Measurements from ENCODE around the gene ARHGAP33.

ARHGAP33 gene, protein sequence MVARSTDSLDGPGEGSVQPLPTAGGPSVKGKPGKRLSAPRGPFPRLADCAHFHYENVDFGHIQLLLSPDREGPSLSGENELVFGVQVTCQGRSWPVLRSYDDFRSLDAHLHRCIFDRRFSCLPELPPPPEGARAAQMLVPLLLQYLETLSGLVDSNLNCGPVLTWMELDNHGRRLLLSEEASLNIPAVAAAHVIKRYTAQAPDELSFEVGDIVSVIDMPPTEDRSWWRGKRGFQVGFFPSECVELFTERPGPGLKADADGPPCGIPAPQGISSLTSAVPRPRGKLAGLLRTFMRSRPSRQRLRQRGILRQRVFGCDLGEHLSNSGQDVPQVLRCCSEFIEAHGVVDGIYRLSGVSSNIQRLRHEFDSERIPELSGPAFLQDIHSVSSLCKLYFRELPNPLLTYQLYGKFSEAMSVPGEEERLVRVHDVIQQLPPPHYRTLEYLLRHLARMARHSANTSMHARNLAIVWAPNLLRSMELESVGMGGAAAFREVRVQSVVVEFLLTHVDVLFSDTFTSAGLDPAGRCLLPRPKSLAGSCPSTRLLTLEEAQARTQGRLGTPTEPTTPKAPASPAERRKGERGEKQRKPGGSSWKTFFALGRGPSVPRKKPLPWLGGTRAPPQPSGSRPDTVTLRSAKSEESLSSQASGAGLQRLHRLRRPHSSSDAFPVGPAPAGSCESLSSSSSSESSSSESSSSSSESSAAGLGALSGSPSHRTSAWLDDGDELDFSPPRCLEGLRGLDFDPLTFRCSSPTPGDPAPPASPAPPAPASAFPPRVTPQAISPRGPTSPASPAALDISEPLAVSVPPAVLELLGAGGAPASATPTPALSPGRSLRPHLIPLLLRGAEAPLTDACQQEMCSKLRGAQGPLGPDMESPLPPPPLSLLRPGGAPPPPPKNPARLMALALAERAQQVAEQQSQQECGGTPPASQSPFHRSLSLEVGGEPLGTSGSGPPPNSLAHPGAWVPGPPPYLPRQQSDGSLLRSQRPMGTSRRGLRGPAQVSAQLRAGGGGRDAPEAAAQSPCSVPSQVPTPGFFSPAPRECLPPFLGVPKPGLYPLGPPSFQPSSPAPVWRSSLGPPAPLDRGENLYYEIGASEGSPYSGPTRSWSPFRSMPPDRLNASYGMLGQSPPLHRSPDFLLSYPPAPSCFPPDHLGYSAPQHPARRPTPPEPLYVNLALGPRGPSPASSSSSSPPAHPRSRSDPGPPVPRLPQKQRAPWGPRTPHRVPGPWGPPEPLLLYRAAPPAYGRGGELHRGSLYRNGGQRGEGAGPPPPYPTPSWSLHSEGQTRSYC

GRCh38 chr19:35775298-35776101, at the start of gene ARHGAP33:
ARHGAP33 (plus strand) TSS chr19:35775564; CDS start chr19:35775659, 95 bp downstream.
- DNase-seq = peak; percentile 41 to 95 (median 92)

GRCh38 chr19:35727053-35727955, 48.1 kb upstream of the ARHGAP33 start:
- no peak for DNase-seq

GRCh38 chr19:35727956-35728706, 47.2 kb upstream of the ARHGAP33 start:
- no peak for DNase-seq

DNA sequence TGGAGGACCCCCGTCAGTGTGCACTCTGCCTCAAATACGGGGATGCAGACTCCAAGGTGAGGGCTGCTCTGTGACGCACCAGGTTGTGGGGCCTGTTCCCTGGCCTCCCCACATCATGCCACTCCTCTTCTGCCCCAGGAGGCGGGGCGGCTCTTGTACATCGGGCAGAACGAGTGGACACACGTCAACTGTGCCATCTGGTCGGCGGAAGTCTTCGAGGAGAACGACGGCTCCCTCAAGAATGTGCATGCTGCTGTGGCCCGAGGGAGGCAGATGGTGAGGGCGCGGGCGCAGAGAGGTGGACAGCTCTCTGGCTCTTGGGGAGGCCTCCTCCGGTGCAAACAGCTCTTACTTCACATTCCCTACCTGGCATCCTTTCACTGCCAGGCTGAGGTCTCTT, 46.3 kb upstream of the ARHGAP33 start:
- no peak for DNase-seq

GRCh38 chr19:35729763-35730162, 45.6 kb upstream of the ARHGAP33 start:
- no peak for DNase-seq

DNA sequence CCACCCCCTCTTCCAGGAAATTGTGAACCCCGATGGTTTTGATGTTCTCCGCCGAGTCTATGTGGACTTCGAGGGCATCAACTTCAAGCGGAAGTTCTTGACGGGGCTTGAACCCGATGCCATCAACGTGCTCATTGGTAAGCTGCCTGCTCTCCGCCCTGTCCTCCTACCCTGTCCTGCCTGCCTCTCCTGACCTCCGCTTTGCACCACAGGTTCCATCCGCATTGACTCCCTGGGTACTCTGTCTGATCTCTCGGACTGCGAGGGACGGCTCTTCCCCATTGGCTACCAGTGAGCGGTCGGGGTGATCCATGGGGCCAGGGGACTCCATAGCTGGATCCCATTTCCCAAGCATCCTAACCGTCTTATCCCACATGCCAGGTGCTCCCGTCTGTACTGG, 45.0 kb upstream of the ARHGAP33 start:
- no peak for DNase-seq

GRCh38 chr19:35731353-35731752, 44.0 kb upstream of the ARHGAP33 start:
- DNase-seq = no peak

GRCh38 chr19:35731779-35732405, 43.5 kb upstream of the ARHGAP33 start:
- no peak for DNase-seq

GRCh38 chr19:35732540-35733179, 42.7 kb upstream of the ARHGAP33 start:
- no peak for DNase-seq

DNA sequence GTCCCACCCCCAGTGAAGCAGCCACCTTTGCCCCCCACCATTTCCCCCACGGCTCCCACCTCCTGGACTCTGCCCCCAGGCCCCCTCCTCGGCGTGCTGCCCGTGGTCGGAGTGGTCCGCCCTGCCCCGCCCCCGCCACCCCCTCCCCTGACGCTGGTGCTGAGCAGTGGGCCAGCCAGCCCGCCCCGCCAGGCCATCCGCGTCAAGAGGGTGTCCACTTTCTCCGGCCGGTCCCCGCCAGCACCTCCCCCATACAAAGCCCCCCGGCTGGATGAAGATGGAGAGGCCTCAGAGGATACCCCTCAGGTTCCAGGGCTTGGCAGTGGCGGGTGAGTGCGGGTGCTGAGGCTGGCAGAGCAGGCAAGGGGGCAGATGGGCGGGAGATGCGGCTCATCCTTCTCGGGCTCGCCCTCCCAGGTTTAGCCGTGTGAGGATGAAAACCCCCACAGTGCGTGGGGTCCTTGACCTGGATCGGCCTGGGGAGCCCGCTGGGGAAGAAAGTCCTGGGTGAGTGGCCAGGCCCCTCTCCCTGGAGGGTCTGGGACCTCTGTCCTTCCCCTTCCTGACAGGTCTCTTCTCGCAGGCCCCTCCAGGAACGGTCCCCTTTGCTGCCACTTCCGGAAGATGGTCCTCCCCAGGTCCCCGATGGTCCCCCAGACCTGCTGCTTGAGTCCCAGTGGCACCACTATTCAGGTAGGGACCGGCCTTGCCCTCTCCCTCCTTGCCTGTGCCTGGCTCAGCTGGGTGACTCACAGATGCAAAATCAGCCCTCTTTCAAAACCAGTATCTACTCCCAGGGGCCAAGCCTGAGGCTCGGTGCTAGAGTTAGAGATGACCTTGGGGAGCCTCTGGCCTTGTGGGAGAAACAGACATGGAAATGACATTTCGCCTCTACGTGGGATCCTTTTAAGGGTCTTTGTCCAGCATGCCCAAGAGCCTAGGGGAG, 41.9 kb upstream of the ARHGAP33 start:
- no peak for DNase-seq

GRCh38 chr19:35734273-35734672, 41.1 kb upstream of the ARHGAP33 start:
- no peak for DNase-seq

DNA sequence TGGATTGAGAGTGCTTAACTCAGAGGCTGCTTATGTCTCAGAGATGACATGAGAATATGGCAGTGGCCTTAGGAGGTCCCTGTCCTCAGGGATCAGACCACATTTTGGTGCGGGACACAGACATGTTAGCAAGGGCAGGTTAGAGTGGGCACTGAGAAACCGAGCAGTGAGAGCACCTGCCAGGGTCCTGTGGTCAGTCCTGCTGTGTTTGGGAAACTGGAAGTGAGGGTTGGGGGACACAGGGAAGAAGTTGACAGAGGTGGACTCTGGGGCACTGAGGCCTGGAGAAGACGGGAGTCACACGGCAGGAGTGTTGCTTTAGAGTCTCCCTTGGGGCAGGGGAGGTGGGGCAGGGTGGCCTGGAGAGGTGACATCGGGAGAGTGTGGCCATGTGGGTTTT, 40.5 kb upstream of the ARHGAP33 start:
- no peak for DNase-seq

DNA sequence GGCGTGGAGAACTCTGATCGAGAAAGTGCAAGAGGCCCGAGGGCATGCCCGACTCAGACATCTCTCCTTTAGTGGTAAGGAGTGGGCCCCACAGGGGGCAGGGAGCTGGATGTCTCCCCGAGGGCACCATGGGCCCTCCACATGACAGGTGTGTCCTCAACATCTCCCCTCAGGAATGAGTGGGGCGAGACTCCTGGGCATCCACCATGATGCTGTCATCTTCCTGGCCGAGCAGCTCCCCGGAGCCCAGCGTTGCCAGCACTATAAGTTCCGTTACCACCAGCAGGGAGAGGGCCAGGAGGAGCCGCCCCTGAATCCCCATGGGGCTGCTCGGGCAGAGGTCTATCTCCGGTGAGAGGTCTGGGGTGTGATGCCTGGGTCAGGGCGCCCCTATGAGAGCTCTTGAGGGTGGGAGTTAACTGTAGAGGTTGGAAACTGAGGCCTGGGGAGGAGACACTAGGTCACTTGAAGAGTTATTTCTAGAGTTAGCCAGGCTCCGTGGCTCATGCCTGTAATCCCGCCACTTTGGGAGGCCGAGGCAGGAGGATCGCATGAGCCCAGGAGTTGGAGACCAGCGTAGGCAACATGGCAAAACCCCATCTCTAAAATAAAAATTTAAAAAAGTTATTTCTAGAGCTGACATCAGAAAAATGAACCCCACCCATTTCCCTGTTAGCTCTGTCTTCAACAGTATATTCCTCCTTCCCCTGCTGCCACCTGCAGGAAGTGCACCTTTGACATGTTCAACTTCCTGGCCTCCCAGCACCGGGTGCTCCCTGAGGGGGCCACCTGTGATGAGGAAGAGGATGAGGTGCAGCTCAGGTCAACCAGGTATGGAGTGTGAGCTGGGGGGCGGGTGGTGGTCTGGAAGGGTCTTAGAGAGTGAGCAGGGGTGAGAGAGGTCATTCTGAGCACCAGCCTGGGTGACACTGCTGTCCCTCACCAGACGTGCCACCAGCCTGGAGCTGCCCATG, 38.2 kb upstream of the ARHGAP33 start:
- no peak for DNase-seq

DNA sequence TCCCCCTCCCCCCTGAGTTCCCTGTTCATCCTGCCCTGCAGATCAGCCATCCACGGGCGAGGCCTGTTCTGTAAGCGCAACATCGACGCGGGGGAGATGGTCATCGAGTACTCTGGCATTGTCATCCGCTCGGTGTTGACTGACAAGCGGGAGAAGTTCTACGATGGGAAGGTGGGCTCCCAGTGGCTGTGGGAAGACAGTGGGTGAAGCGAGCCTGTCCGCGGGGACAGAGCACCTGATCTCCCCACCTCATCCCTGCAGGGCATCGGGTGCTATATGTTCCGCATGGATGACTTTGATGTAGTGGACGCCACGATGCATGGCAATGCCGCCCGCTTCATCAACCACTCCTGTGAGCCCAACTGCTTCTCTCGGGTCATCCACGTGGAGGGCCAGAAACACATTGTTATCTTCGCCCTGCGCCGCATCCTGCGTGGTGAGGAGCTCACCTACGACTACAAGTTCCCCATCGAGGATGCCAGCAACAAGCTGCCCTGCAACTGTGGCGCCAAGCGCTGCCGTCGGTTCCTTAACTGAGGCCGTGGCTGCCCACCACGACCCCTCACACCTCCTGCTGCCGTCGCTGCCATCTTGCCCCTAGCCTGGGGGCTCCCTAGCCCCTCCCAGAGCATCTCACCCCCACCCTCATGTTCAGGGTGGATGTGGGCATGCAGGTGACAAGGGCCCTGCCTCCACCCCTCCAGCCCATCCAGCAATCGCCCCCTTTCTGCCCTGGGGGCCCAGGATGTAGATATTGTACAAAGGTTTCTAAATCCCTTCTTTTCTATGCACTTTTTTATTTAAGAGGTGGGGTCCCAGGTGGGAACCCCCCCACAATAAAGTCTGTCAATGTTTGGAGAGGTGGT, 37.1 kb upstream of the ARHGAP33 start:
- DNase-seq = no peak

- no peak for DNase-seq
Measured at GRCh38 chr19:35738887-35739229, 36.5 kb upstream of the ARHGAP33 start.
